HG03064 (cell line): ENCODE data around the gene SYCE3.
"Not testable (repeated sequence)": the region's sequence is repeated elsewhere in the genome, so short reads cannot be mapped to it uniquely, and the experiment has no call there.

Source experiments
- ATAC-seq: cut with Tn5 transposase; IDR thresholded peaks from one replicate; pipeline ENCODE4 v1.9.1; 2021; ENCODE audit warnings: low read depth; ENCODE audit not compliant: unreplicated experiment

SYCE3 gene

DNA sequence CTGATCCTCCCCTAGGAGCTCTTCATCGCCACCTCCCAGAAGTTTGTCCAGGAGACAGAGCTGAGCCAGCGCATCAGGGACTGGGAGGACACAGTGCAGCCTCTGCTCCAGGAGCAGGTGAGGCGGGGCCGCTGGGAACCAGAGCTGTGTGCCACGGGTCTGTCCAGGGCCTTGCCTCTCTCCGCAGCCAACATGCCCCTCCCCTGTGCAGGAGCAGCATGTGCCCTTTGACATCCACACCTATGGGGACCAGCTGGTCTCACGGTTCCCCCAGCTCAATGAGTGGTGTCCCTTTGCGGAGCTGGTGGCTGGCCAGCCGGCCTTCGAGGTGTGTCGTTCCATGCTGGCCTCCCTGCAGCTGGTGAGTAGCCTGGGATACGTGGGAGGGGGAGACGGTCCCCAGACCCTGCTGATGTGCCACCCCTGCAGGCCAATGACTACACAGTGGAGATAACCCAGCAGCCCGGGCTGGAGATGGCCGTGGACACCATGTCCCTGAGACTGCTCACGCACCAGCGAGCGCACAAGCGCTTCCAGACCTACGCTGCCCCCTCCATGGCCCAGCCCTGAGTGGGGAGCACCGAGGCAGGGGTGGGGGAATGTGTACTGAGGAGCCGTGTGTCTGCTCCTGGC is 39.8 kb downstream of the SYCE3 start:
- no peak for ATAC-seq

DNA sequence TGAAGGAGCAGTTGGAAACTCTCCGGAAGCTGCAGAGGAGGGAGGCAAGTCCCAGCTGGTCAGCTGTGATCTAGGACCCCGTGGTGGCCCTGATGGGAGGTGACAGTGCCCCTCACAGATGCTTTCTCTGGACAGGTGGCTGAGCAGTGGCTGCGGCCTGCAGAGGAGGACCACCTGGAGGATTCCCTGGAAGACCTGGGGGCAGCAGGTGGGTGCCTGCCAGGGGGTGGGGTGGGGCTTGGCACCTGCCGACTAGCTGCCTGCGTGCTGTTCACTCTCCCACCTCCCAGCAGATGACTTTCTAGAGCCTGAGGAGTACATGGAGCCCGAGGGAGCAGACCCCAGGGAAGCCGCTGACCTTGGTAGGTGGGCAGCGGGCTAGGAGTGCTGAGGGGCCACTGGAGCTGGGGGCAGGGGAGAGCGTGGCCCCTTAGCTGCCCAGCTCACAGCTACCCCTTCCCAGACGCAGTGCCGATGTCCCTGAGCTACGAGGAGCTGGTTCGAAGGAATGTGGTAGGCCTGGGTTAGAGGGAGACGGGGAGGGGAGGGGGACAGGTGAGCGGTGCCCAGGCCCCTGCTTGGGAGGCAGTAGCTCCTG is 40.4 kb downstream of the SYCE3 start:
- no peak for ATAC-seq

DNA sequence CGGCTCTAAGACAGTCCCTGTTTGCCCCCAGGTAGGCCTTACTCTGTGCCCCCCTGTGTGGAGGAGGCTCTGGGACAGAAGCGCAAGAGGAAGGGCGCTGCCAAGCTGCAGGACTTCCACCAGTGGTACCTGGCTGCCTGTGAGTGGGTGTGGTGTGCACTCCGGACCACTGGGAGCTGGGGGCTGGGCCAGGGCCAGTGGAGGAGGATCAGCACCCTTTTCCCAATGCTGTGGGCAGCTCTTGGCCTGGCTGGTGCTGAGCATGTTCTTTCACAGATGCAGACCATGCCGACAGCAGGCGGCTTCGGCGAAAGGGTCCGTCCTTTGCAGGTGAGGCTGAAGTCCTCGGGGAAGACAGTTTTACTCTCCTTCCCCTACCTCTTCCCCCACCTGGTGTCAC is 41.0 kb downstream of the SYCE3 start:
- ATAC-seq = no peak

DNA sequence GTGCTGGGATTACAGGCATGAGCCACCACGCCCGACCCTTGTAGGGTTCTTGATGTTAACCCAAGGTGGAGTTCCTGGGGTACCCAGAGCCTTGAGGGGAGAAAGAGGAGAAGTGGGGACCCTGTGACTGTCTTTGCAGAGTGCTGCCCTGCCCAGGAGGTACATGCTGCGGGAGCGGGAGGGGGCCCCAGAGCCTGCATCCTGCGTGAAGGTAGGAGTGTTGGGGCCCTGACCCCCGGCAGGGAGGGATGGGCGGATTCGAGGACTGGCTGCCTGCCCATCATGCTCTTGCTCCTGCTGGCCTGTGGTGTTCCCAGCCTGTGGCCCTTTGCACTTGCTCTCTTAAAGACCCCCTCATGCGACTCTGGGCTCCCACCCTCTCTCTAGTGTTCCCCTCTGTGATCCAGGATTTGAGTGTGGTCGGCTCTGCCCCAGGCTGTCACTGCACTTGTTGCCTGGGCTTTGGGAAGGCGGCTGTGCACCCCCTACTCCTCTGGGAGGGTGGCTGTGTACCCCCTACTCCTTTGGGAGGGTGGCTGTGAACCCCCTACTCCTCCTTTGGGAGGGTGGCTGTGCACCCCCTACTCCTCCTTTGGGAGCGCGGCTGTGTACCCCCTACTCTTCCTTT is 41.8 kb downstream of the SYCE3 start:
- ATAC-seq = no peak

DNA sequence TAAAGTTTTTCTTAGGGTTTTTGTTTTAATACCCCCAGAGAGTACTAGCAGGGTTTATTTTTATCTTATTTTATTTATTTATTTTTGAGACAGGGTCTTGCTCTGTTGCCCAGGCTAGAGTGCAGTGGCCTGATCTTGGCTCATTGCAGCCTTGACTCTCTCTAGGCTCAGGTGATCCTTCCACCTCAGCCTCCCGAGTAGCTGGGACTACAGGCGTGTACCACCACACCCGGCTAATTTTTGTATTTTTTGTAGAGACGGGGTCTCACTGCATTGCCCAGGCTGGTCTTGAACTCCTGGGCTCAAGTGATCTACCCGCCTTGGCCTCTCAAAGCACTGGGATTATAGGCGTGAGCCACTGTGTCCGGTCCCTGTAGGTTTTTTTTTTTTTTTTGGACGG is 42.5 kb downstream of the SYCE3 start:
- not testable (repeated sequence) for ATAC-seq

DNA sequence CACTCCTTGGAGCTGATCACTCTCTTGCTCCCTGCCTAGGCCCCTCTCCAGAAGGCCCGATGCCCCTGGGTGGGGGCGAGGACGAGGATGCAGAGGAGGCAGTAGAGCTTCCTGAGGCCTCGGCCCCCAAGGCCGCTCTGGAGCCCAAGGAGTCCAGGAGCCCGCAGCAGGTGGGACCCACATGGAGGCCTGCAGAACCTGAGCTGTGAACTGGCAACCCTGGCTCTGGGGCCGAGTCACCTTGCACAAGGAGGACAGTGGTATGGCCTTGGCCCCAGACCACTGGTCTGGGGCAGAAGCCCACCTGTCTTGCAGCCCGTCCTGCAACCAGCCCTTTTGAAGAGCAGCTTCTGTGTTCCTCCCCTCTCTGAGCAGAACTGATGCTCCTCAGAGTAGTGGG is 43.6 kb downstream of the SYCE3 start:
- no peak for ATAC-seq

DNA sequence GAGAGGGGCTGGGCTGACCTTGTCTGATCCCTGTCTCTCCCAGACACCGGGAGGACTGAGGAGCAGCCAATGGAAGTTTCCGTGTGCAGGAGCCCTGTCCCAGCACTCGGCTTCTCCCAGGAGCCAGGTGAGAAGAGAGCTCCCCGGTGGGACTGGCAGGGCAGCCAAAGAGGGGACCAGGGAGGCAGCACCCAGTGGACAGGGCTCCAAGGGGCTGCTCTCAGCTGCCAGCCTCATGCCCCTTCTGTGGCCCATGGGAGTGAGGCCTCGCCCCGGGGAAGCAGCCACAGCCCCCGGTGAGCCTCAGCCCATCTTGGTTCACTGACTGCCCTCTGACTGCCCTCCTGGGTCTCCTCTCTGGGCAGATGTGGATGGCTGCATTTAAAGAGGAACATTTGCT is 44.1 kb downstream of the SYCE3 start:
- ATAC-seq = no peak

DNA sequence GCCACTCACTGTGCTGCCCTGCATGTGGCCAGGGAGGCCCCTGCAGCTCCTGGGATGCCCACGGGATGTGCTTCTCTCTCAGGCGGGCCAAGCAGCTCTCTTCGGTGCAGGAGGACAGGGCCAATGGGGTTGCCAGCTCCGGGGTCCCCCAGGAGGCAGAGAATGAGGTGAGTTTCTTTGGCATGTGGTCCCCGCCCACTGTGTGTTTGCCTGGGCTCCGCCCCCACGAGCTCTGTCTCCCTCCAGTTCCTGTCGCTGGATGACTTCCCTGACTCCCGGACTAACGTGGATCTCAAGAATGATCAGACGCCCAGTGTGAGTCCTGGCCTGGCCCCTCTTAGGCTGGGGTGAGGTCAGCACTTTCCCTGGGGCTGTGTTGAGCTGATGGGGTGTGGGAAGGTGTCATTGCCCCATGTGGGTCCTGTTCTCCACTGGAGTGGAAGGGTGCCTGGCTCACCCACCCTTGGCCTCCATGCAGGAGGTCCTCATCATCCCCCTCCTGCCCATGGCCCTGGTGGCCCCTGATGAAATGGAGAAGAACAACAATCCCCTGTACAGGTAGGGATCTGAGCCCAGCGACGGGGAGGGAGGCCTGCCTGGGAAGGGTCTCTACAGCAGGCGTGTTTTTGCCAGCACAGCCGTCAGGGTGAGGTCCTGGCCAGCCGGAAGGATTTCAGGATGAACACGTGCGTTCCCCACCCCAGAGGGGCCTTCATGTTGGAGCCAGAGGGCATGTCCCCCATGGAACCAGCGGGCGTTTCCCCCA is 45.0 kb downstream of the SYCE3 start:
- ATAC-seq = no peak

DNA sequence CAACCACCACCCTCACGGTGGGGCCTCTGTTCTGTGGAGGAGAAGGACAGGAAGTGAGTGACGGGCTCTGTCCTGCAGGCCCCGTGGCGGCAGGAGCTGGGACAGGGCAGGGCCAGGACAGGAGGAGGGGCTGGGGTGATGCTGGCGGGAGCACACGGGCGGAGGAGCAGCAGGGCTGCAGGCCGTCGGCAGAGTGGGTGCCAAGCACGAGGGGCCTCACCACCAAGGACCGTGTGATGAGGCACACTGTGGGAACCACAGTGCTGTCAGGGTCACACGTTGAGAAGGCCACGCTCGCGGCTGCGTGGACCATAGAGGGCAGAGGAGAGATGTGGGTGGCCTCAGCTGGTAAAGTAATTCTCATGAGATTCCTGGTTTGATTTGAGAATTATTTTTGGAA is 45.8 kb downstream of the SYCE3 start:
- ATAC-seq = no peak

DNA sequence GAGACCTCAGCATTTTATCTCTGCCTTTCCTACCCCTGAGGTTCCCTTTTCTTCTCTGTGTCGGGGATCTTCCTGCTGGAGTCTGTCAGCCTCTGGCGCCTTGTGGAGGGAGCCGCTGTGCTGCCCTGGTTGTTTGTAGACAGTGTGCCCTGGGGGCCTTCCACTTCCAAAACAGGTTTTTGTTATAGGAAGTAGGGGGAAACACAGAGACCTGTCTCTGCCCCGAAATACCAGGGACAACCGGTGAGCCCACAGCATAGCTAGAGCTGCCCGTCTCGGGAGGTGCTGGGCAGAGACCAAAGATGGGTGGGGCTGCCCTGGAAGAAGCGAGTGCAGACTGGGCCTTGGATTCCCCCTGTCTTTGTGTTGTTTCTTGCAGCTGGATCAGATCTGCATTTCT is 46.7 kb downstream of the SYCE3 start:
- ATAC-seq = no peak

DNA sequence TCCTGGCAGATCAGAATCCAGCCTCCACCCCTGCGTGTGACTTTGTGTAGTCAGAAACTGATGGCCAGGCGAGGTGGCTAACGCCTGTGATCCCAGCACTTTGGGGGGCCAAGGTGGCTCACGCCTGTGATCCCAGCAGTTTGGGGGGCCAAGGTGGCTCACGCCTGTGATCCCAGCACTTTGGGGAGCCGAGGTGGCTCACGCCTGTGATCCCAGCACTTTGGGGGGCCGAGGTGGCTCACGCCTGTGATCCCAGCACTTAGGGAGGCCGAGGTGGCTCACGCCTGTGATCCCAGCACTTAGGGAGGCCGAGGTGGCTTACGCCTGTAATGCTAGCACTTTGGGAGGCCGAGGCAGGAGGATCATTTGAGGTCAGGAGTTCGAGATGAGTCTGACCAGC is 49.5 kb downstream of the SYCE3 start:
- ATAC-seq = no peak

DNA sequence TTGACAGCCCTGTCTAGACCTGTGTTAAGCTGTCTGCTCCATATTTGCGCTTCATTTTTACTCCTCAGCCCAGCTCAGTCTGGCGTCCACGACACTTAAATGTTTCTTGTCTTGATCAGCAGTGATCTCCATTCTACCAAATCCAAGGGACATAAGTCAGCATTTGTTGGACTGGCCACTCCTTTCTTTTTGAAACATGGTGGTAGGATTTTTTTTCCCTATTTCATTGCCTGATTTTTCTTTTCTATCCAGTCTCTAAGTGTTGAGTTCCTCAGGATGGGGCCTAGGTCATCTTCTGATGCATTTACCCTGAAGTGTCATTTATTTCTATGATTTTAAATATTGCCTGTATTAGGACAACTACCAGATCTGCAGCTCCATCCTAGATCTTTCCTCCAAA is 53.8 kb downstream of the SYCE3 start:
- ATAC-seq = no peak

DNA sequence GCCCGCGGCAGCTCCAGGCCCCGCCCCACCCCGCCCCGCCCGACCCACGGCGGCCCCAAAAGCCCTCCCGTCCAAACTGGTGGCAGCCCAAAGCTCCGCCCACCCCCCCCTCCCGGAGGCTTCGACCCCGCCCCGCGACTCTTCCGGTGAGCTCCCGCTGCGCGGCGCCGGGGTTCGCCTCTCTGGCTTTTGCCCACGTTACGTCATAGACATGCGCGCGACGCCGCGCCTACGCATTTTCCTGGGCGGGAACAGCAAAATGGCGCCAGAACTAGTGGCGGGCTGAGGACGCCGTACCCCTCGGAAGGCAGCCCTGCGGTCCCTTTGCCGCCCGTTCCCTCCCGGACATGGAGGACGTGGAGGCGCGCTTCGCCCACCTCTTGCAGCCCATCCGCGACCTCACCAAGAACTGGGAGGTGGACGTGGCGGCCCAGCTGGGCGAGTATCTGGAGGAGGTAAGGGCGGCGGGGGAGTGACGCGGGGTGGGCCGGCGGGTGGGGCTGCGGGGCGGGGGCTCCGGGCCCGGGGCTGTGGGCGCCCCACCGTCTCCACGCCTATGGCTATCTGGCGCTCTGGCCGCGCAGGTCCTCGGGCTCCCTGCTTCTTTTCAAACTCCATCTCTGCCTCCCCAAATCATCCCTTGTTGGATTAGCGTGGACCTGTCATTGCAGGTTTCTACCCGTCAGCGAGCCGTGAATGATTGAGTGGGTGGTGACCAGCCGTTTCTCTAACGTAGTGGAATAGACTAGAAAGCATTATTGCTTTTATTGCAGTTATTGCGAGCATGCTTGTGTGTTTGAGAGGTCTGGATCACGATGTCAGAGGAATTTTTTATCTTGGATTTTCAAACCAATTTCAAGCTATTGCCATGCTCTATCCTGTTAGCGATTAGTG is 54.5 kb downstream of the SYCE3 start, which contains the start of gene NCAPH2:
NCAPH2 (plus strand) TSS at position 234 of the 894 bp plus-strand sequence; CDS start at position 348, 114 bp downstream.
- ATAC-seq = no peak

DNA sequence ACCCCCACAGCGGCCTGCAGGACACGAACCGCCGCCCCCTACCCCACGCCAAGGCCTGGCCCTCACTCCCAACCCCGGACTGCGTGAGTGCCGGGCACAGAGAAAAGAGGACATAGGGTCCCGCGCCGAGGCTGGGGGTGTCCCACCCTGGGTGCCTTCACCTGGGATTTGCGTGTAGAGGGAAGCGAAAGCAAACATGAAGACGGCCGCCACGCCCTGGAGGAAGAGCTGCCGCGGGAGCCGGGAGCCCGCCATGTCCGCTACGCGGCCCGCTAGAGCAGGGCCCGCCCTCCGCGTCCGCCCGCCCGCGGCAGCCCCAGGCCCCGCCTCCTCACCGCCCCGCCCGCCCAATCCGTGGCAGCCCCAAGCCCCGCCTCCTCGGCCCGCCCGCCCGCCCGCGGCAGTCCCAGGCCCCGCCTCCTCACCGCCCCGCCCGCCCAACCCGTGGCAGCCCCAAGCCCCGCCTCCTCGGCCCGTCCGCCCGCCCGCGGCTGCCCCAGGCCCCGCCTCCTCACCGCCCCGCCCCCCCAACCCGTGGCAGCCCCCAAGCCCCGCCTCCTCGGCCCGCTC is 55.2 kb downstream of the SYCE3 start, which contains the start of gene LMF2:
LMF2 (minus strand) TSS at position 282 of the 570 bp plus-strand sequence; CDS start at position 255, 27 bp downstream.
- ATAC-seq = no peak

DNA sequence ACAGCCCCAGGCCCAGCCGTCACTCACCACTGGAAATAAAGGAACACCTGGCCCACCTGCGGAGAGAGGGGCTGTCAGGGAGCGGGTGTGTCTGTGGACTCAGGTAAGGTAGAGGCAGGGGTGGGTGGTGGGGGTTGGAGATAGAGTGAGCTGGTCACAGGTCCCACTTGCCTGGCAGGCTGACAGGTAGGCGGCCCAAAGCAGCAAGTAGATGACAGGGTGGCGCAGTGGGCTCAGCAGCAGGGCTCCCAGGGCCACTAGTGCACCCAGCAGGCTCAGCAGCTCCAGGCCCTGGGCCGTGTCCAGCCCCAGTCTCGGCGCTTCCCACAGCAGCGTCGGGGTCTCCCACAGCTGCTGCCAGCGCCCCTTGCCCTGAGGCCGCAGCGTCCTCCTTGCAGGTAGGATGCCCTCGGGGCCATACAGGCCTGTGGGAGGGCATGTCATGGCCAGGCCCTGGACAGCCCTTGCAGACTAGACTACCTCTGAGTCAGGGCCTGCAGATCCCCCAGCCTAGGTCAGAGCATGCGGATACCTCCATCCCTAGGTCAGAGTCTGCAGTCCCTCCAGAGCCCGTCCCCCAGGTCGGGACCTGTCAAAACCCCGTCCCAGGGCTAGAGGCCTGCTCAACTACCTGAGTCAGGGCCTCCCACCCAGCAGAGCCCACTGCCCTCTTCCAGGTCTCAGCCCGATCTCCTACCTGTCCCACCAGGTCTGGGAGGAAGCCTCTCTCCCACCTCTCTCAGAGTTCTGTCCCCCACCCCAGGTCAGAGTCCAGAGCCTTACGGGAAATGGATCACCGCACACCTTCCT is 55.9 kb downstream of the SYCE3 start:
- ATAC-seq = no peak

DNA sequence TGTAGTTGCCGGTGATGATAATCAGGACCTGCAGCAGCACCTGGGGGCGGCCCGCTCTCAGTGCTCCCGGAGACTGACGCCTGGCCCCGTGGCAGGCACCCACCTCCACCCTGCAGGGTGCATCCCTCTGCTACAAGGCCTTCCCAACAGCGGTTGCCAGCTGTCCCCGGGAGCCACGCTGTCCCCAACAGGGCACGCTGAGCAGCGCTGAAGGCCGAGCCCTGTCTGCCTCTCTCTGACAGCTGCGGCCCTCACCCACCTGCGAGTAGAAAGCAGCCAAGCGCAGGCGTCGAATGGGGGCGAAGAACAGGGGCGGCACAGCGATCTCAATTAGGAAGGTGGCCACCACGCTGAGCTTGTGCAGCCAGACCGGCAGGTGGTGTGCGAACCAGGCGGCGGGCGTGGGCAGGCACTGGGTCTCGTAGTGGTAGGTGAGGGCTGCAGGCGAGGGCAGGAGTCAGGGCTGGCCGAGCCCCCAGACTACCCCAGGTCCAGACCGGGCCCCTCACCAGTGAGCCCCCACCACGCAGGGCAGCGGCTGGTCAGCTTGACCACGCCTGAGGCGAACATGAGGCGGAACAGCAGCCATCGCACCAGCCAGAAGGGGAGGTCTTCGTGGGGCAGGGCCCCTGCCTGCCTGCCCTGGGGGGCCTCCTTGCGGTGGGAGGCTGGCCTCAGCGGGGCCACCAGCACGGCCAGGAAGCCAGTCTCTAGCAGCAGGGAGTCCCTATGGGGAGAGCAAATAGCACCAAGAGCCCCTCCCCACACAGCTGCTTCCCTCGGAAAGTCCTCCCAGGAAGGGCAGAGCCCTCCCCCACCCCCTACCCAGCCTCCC is 56.7 kb downstream of the SYCE3 start:
- ATAC-seq = no peak

DNA sequence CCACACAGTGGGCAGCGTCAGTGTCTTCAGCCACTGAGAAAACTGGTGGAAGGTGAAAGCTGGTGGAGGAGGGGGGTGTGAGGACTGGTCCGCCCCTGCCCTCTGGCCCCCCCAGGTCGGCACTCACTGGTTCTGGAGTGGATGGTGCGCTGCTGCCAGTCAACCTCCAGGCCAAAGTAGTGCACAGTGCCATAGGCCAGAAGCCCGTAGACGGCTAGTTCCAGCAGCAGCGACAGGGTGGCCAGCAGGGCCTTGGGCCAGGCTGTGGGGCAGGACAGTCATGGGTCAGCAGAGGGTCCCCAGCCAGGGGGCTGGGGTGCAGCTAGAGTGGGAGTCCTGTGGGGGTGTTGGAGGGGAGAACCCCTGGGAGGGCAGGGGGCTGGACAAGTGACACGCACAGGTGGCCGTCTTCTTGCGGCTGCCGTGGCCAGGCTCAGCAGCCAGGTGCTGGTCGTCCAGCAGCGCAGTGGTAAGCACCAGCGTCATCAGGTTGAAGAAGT is 57.4 kb downstream of the SYCE3 start:
- no peak for ATAC-seq
